PC-3 (cell line): ENCODE measurements around the gene YEATS4.

ENCODE experiments used
- EZH2 ChIP-seq: fragments of 300-600 bp; sonication (generic); IDR thresholded peaks from one replicate; pipeline ENCODE4 v1.6.1; 2017; ENCODE audit warnings: antibody characterized with exemption, mild to moderate bottlenecking, low read length; ENCODE audit not compliant: unreplicated experiment
- EZH2phosphoT487 ChIP-seq: fragments of 300-600 bp; sonication (generic); IDR thresholded peaks from 2 replicates; pipeline ENCODE4 v1.6.1; 2018; ENCODE audit warnings: mild to moderate bottlenecking, antibody characterized with exemption, low read length, borderline replicate concordance
- TF ChIP-seq, protein P1 (sequence below): fragments of 300-600 bp; sonication (generic); conservative IDR thresholded peaks from 2 replicates; pipeline ENCODE4 v1.5.1; 2017; ENCODE audit warnings: antibody characterized with exemption, low read depth, mild to moderate bottlenecking, low read length

DNA sequence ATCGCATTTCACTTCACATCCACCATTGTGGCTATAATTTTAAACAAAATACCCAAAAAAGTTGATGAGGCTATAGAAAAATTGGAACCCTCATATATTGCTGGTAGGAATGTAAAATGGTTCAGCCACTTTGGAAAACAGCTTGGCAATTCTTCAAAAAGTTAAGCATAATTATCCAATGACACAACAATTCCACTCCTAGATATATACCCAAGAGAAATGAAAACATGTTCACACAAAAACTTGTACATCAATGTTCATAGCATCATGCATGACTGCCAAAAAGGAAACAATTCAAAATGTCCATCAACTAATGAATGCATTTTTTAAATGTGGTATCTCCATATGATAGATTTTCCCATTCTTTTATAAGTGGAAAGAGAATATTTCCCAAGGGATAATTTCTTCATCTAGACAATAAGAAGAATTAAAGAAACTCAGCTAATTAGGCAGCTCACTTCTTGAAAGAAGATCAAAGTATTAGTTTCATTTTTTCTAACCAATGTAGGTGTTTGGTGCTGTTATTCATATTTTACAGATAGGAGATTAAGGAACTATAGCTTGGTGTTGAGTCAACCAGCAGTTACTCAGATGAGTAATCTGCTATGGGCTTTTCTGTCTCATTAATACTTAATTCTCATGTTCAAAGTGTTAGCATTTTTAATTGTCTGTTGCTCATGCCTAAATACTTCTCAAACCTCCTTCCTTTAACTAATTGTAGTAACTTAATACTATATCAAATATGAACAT lies 32.8 kb downstream of the YEATS4 start:
- TF ChIP-seq, protein P1, sequence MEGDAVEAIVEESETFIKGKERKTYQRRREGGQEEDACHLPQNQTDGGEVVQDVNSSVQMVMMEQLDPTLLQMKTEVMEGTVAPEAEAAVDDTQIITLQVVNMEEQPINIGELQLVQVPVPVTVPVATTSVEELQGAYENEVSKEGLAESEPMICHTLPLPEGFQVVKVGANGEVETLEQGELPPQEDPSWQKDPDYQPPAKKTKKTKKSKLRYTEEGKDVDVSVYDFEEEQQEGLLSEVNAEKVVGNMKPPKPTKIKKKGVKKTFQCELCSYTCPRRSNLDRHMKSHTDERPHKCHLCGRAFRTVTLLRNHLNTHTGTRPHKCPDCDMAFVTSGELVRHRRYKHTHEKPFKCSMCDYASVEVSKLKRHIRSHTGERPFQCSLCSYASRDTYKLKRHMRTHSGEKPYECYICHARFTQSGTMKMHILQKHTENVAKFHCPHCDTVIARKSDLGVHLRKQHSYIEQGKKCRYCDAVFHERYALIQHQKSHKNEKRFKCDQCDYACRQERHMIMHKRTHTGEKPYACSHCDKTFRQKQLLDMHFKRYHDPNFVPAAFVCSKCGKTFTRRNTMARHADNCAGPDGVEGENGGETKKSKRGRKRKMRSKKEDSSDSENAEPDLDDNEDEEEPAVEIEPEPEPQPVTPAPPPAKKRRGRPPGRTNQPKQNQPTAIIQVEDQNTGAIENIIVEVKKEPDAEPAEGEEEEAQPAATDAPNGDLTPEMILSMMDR, result no peak
- TF ChIP-seq EZH2 (no peak), EZH2phosphoT487 (no peak)
